CD4-positive, alpha-beta T cell (primary cell): Measurements from ENCODE around the gene NMU. TPM values are rescaled to one million over a fixed set of nuclear protein-coding genes. Genes with fewer than 3 reads are reported as not detected.

Source experiments
- ATAC-seq: fragments of 200-7000 bp; cut with Tn5 transposase; one replicate; pipeline ENCODE4 v1.10.0; 2022; ENCODE audit warnings: mild to moderate bottlenecking; ENCODE audit not compliant: poor library complexity
- CTCF ChIA-PET: fragments of 350-600 bp; sonication (Branson Sonifier 250); formaldehyde crosslinking; loops from one replicate; lab custom pipeline; 2021; ENCODE audit warnings: antibody characterized with exemption, inconsistent platforms; lab: Charles Lee
- POLR2A ChIA-PET: fragments of 350-600 bp; sonication (Branson Sonifier 250); formaldehyde crosslinking; loops from one replicate; lab custom pipeline; 2021; ENCODE audit warnings: antibody characterized with exemption, inconsistent platforms; lab: Charles Lee
- DNase-seq, 14 experiments: peaks; one replicate each; pipeline ENCODE4 v3.0.0-alpha.2; 2013 to 2020; ENCODE audit warnings: mixed read lengths in 2 of 14
- H3K27ac ChIP-seq, 2 donors: one replicate each; pipeline versions ENCODE4 v1.5.1 to v1.7.0; 2013; ENCODE audit warnings: low read length in 2 of 2, low read depth in 1 of 2, mild to moderate bottlenecking in 1 of 2
- H3K27me3 ChIP-seq, 2 experiments: 1 replicate in 1 of 2; 2 replicates in 1 of 2; pipeline versions ENCODE4 v1.6.1 to v1.7.0; 2013; ENCODE audit warnings: low read length in 2 of 2, control low read depth in 1 of 2, mild to moderate bottlenecking in 1 of 2, moderate library complexity in 1 of 2; ENCODE audit not compliant: insufficient read depth in 2 of 2, control insufficient read depth in 1 of 2
- H3K36me3 ChIP-seq: one replicate; pipeline ENCODE4 v1.6.1; 2013; ENCODE audit warnings: low read length, control low read depth; ENCODE audit not compliant: insufficient read depth
- H3K4me1 ChIP-seq: one replicate; pipeline ENCODE4 v1.6.1; 2013; ENCODE audit warnings: low read length, control low read depth; ENCODE audit not compliant: insufficient read depth
- H3K4me3 ChIP-seq: one replicate; pipeline ENCODE4 v1.5.1; 2013; ENCODE audit warnings: mild to moderate bottlenecking, low read length, moderate library complexity
- H3K9me3 ChIP-seq, 2 experiments: 1 replicate in 1 of 2; 2 replicates in 1 of 2; pipeline versions ENCODE4 v1.6.1 to v1.7.0; 2013; ENCODE audit warnings: low read length in 2 of 2, mild to moderate bottlenecking in 2 of 2, control low read depth in 1 of 2, moderate library complexity in 1 of 2; ENCODE audit not compliant: control insufficient read depth in 1 of 2, insufficient read depth in 1 of 2
- H3K27ac Mint-ChIP-seq: one replicate; pipeline ENCODE4 v1.8.0; 2020; ENCODE audit warnings: mixed read lengths
- H3K27me3 Mint-ChIP-seq: one replicate; pipeline ENCODE4 v1.8.0; 2021; ENCODE audit warnings: mixed read lengths
- H3K36me3 Mint-ChIP-seq: one replicate; pipeline ENCODE4 v1.8.0; 2021; ENCODE audit warnings: low read depth, mixed read lengths
- H3K4me1 Mint-ChIP-seq: one replicate; pipeline ENCODE4 v1.8.0; 2021; ENCODE audit warnings: low read depth, mixed read lengths
- H3K4me3 Mint-ChIP-seq: one replicate; pipeline ENCODE4 v1.8.0; 2020; ENCODE audit warnings: mild to moderate bottlenecking, mixed read lengths
- H3K9me3 Mint-ChIP-seq: one replicate; pipeline ENCODE4 v1.8.0; 2020; ENCODE audit warnings: mixed read lengths
- CTCF ChIP-seq: fragments of 200-600 bp; IDR thresholded peaks from one replicate; pipeline ENCODE4 v1.8.0; 2022; ENCODE audit warnings: antibody characterized with exemption, mild to moderate bottlenecking
- intact Hi-C, 2 experiments: fragments of 100-400 bp; cut with DNase I in 1 of 2; cut with micrococcal nuclease in 1 of 2; formaldehyde crosslinking; loops; one replicate each; pipeline versions ENCODE4 v1.15.1 to v1.9.0; 2023 to 2025; cut with DNase I, micrococcal nuclease
- total RNA-seq, 174 experiments: library from RNA in 2 of 174; stranded (reverse) in 2 of 174; gene quantifications; one replicate each; pipeline ENCODE4 v1.2.3 and lab custom pipeline; 2021 to 2026

The NMU gene
- total RNA-seq, 2 experiments from 2014 or later, result not detected

- H3K27me3 Mint-ChIP-seq, result peaks cover 21% of the 10 kb centered on the region
- no peak for TF ChIP-seq CTCF
- Histone ChIP-seq H3K36me3 (no peaks in the 10 kb centered on the region), H3K4me3 (no peak overlapping the region), H3K4me1 (no peaks in the 10 kb centered on the region), H3K27me3 (peaks cover 0 to 7% of the 10 kb centered on the region in 2 experiments), H3K9me3 (peaks cover 0 to 6% of the 10 kb centered on the region in 2 experiments), H3K27ac (no peak overlapping the region)
- H3K27ac Mint-ChIP-seq, result no peak overlapping the region
- no peaks in the 10 kb centered on the region for H3K9me3 Mint-ChIP-seq
- DNase-seq (no peak), ATAC-seq (no peak)
- intact Hi-C loops, result no loop called here
- H3K4me1 Mint-ChIP-seq, result no peaks in the 10 kb centered on the region
- H3K36me3 Mint-ChIP-seq, result no peaks in the 10 kb centered on the region
- CTCF ChIA-PET, result no interaction called here
- POLR2A ChIA-PET, result no interaction called here
- no peak overlapping the region for H3K4me3 Mint-ChIP-seq
Measured at GRCh38 chr4:55673424-55673823, 37.3 kb upstream of the NMU start.

- Mint-ChIP-seq H3K27ac (no peak overlapping the region), H3K4me3 (no peak overlapping the region), H3K4me1 (no peaks in the 10 kb centered on the region), H3K36me3 (no peaks in the 10 kb centered on the region), H3K9me3 (no peaks in the 10 kb centered on the region), H3K27me3 (peaks cover 32% of the 10 kb centered on the region)
- no peaks in the 10 kb centered on the region for H3K36me3 ChIP-seq
- intact Hi-C loops, result no loop called here
- no peak overlapping the region for H3K4me3 ChIP-seq
- no peak for DNase-seq
- no peak for TF ChIP-seq CTCF
- H3K27me3 ChIP-seq, result peaks cover 0 to 7% of the 10 kb centered on the region in 2 experiments
- ChIA-PET POLR2A (no interaction called here), CTCF (no interaction called here)
- H3K9me3 ChIP-seq, result peaks cover 0 to 6% of the 10 kb centered on the region in 2 experiments
- H3K27ac ChIP-seq, result no peak overlapping the region
- no peaks in the 10 kb centered on the region for H3K4me1 ChIP-seq
- ATAC-seq, result no peak
Measured at GRCh38 chr4:55671667-55672066, 35.6 kb upstream of the NMU start.

GRCh38 chr4:55670695-55671094, 34.6 kb upstream of the NMU start:
- DNase-seq (no peak), ATAC-seq (no peak)
- Mint-ChIP-seq H3K4me1 (no peaks in the 10 kb centered on the region), H3K27me3 (peaks cover 39% of the 10 kb centered on the region), H3K36me3 (no peaks in the 10 kb centered on the region), H3K27ac (no peak overlapping the region), H3K9me3 (no peaks in the 10 kb centered on the region), H3K4me3 (no peak overlapping the region)
- ChIA-PET POLR2A (no interaction called here), CTCF (no interaction called here)
- H3K36me3 ChIP-seq, result no peaks in the 10 kb centered on the region
- peaks cover 0 to 7% of the 10 kb centered on the region in 2 experiments for H3K27me3 ChIP-seq
- no peaks in the 10 kb centered on the region for H3K4me1 ChIP-seq
- peaks cover 0 to 6% of the 10 kb centered on the region in 2 experiments for H3K9me3 ChIP-seq
- intact Hi-C loops, result no loop called here
- H3K4me3 ChIP-seq, result no peak overlapping the region
- H3K27ac ChIP-seq, result no peak overlapping the region
- no peak for TF ChIP-seq CTCF
